Activated naive CD8-positive, alpha-beta T cell treated with anti-CD3 and anti-CD28 coated beads, Interleukin-2, amount 50 U/mL, for 24 hours (primary cell): ENCODE results near the gene ENO2.
"Not testable (repeated sequence)": the region's sequence is repeated elsewhere in the genome, so short reads cannot be mapped to it uniquely, and the experiment has no call there.

Experiments
- ATAC-seq: fragments of 150-1000 bp; cut with Tn5 transposase; one replicate; pipeline ENCODE4 v1.10.0; 2021
- DNase-seq: peaks from one replicate; pipeline ENCODE4 v3.0.0; 2021
- H3K27ac Mint-ChIP-seq: one replicate; pipeline ENCODE4 v1.8.0; 2021; ENCODE audit warnings: mild to moderate bottlenecking, mixed read lengths
- H3K27me3 Mint-ChIP-seq: one replicate; pipeline ENCODE4 v1.8.0; 2021; ENCODE audit warnings: mixed read lengths
- H3K36me3 Mint-ChIP-seq: one replicate; pipeline ENCODE4 v1.8.0; 2021; ENCODE audit warnings: low read depth, mixed read lengths
- H3K4me1 Mint-ChIP-seq: one replicate; pipeline ENCODE4 v1.8.0; 2021; ENCODE audit warnings: mixed read lengths
- H3K4me3 Mint-ChIP-seq: one replicate; pipeline ENCODE4 v1.8.0; 2021; ENCODE audit warnings: mild to moderate bottlenecking, moderate library complexity, mixed read lengths
- H3K9me3 Mint-ChIP-seq: one replicate; pipeline ENCODE4 v1.8.0; 2021; ENCODE audit warnings: mixed read lengths

ENO2 gene

DNA sequence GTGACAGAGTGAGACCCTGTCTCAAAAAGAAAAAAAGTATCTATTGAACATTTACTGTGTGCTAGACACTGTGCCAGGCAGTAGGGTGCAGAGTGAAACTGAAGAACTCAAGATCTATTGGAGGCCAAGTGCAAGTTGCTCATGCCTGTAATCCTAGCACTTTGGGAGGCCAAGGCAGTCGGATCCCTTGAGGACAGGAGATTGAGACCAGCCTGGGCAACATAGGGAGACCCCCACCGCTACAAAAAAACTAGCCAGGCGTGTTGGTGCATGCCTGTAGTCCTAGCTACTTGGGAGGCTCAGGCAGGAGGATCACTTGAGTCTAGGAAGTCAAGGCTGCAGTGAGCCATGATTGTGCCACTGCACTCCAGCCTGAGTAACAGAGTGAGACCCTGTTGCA is 21.7 kb upstream of the ENO2 start:
- H3K9me3 Mint-ChIP-seq, ATAC-seq, DNase-seq, H3K27me3 Mint-ChIP-seq, H3K36me3 Mint-ChIP-seq, H3K27ac Mint-ChIP-seq: not testable (repeated sequence)
- Mint-ChIP-seq H3K4me3 (peak overlapping the region; percentile 82), H3K4me1 (peaks cover 19% of the 10 kb centered on the region)

DNA sequence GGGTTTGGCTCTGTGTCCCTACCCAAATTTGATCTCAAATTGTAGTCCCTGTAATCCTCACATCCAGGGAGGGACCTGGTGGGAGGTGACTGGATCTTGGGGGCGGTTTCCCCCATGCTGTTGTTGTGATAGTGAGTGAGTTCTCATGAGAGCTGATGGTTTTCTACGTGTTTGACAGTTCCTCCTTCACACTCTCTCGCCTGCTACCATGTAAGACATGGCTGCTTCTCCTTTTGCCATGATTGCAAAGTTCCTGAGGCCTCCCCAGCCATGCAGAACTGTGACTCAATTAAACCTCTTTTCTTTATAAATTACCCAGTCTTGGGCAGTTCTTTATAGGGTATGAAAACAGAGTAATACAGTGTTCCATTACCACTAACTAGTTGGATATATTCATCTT is 20.1 kb upstream of the ENO2 start:
- Mint-ChIP-seq H3K9me3 (no peaks in the 10 kb centered on the region), H3K36me3 (no peaks in the 10 kb centered on the region), H3K4me1 (peaks cover 19% of the 10 kb centered on the region), H3K27me3 (no peaks in the 10 kb centered on the region), H3K27ac (no peak overlapping the region), H3K4me3 (no peak overlapping the region)
- DNase-seq: no peak
- ATAC-seq: no peak

- H3K4me3 Mint-ChIP-seq: no peak overlapping the region
- H3K4me1 Mint-ChIP-seq: peaks cover 12% of the 10 kb centered on the region
- no peaks in the 10 kb centered on the region for H3K9me3 Mint-ChIP-seq
- DNase-seq (no peak), ATAC-seq (no peak)
- H3K27ac Mint-ChIP-seq: no peak overlapping the region
- no peaks in the 10 kb centered on the region for H3K27me3 Mint-ChIP-seq
- H3K36me3 Mint-ChIP-seq: no peaks in the 10 kb centered on the region
Measured at GRCh38 chr12:6896846-6897435, 17.4 kb upstream of the ENO2 start.

DNA sequence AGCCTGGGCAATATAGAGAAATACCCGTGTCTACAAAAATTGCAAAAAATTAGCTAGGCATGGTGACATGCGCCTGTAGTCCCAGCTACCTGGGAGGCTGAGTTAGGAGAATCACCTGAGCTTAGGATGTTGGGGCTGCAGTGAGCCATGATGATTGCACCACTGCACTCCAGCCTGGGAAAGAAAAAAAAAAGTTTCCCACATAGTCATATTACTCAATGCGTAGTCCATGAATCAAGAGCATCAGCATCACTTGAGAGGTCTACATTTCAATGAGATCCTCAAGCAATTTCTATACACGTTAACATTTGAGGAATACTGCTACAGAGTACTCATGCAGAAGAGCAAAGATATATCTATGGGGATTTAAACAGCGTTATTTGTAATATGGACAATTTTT is 15.0 kb upstream of the ENO2 start:
- Mint-ChIP-seq H3K27ac (no peak overlapping the region), H3K36me3 (no peaks in the 10 kb centered on the region), H3K9me3 (no peaks in the 10 kb centered on the region), H3K27me3 (no peaks in the 10 kb centered on the region), H3K4me1 (peaks cover 12% of the 10 kb centered on the region), H3K4me3 (no peak overlapping the region)
- ATAC-seq (no peak), DNase-seq (no peak)

DNA sequence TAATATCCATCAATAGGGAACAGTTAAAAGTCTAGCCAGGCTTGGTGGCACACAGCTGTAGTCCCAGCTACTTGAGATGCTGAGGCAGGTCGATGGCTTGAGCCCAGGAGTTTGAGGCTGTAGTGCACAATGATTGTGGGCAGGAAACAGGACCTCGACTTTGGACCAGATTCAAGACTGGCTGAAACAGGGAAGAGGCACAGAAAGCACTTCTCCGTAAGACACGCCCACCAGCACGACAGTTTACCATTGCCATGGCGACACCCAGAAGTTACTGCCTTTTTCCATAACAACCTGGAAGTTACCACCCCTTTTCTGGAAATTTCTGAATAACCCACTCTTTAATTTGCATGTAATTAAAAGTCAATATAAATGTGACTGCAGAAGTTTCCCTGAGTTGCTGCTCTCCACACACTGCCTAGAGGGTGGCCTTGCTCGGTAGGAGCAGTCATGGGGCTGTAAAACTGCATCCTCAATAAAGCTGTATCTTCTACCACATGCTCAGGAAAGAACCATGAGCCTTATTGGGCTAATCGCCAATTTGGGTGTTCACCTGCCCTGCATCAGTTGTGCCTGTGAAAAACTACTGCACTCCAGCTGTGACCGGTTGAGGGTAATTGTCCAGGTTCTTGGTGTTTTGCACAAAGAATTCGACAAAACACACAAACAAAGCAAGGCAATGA is 14.4 kb upstream of the ENO2 start:
- Mint-ChIP-seq H3K27me3 (no peaks in the 10 kb centered on the region), H3K36me3 (no peaks in the 10 kb centered on the region), H3K9me3 (no peaks in the 10 kb centered on the region), H3K4me3 (no peak overlapping the region), H3K4me1 (peaks cover 12% of the 10 kb centered on the region), H3K27ac (no peak overlapping the region)
- DNase-seq (peak; percentile 33), ATAC-seq (no peak)

- peaks cover 12% of the 10 kb centered on the region for H3K4me1 Mint-ChIP-seq
- no peak overlapping the region for H3K4me3 Mint-ChIP-seq
- H3K9me3 Mint-ChIP-seq: no peaks in the 10 kb centered on the region
- no peaks in the 10 kb centered on the region for H3K36me3 Mint-ChIP-seq
- DNase-seq: no peak
- H3K27ac Mint-ChIP-seq: no peak overlapping the region
- no peaks in the 10 kb centered on the region for H3K27me3 Mint-ChIP-seq
- no peak for ATAC-seq
Measured at GRCh38 chr12:6902448-6902847, 11.9 kb upstream of the ENO2 start.

- Mint-ChIP-seq H3K36me3 (no peaks in the 10 kb centered on the region), H3K9me3 (no peaks in the 10 kb centered on the region), H3K27me3 (no peaks in the 10 kb centered on the region), H3K4me3 (no peak overlapping the region), H3K27ac (no peak overlapping the region), H3K4me1 (peaks cover 12% of the 10 kb centered on the region)
- DNase-seq: no peak
- ATAC-seq: no peak
Measured at GRCh38 chr12:6903722-6904121, 10.7 kb upstream of the ENO2 start.

DNA sequence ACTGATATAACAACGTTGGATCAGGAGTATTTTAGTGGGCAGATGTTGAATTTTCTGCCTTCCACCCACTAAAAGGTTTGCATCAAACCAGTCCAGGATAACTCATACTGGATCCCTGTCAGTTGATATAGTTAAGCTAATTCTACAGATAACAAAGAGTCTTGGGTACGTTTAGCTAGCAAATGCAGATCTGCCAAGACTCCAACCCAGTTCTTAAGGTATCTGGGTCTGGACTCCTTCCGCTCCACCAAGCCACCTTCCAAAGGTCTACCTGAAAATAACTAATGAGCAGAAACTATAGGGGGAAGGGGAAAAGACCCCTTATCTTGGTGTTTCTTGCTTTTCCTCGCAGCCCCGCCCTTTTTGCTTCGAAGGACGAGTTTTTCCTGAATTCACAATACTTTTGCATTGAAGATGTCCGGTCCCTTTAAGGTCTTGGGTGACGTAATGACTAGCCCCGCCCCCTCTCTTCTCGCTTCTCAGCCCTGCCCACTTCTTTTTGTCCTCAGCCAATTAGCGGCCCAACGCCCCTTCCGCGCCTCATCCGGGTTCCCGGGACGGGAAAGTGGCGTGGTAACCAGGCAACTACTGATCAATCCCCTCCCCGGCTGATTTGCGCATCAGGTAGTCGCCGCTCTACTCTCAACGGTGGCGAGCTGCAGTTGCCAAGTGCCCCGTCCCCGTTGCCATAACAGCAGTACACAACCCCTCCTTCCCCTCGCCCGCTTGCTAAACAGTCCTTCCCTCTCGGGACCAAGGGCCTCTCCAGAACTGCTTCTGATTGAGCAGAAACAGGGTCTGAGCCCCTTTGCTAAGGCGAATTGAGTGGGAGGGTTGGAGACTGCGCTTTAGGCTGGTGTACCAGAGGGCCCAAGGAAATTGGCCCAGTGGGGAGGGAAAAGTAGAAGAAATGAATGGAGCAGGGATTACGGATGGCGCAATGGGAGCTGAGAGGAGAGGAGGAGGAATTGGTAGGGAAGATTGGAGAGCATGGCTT is 9.8 kb upstream of the ENO2 start, which contains the start of gene LRRC23:
Gene LRRC23 (plus strand): TSS at position 543 of the 997 bp plus-strand sequence. CDS start 812 bp downstream, outside the sequence.
- H3K36me3 Mint-ChIP-seq: no peaks in the 10 kb centered on the region

DNA sequence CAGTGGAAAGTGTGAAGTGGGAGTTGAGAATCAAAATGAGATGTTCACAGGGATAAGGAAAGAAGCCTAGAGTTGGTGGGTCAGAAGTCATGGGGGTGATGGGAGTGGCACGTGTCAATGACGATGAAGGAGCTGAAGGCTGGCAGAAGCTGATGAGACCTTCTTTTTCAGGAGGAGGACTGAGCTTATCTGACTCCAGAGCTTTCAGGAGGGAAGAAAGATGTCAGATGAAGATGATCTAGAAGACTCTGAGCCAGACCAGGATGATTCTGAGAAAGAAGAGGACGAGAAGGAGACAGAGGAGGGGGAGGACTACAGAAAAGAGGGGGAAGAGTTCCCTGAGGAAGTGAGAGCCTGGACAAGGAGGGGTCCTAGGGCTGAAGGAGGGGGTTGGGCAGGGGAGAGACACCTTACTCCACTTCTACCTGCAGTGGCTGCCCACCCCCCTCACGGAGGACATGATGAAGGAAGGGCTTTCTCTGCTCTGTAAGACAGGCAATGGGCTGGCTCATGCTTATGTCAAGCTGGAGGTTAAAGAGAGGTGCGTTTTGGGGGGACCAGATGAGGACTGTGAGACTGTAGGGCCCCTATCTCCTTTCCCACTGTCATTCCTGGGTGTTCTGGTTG is 8.9 kb upstream of the ENO2 start:
- Mint-ChIP-seq H3K27me3 (no peaks in the 10 kb centered on the region), H3K4me1 (peaks cover 2% of the 10 kb centered on the region), H3K4me3 (no peak overlapping the region), H3K27ac (no peak overlapping the region), H3K9me3 (no peaks in the 10 kb centered on the region), H3K36me3 (no peaks in the 10 kb centered on the region)
- DNase-seq (no peak), ATAC-seq (no peak)

More for the DNA sequence above, 9.8 kb upstream of the ENO2 start, which contains the start of gene LRRC23:
- DNase-seq (peak; percentile 98), ATAC-seq (peak; percentile 97)
- Mint-ChIP-seq H3K27me3 (no peaks in the 10 kb centered on the region), H3K4me1 (peaks cover 10% of the 10 kb centered on the region), H3K4me3 (no peak within 1 kb of the TSS), H3K27ac (no peak within 1 kb of the TSS), H3K9me3 (no peaks in the 10 kb centered on the region)

DNA sequence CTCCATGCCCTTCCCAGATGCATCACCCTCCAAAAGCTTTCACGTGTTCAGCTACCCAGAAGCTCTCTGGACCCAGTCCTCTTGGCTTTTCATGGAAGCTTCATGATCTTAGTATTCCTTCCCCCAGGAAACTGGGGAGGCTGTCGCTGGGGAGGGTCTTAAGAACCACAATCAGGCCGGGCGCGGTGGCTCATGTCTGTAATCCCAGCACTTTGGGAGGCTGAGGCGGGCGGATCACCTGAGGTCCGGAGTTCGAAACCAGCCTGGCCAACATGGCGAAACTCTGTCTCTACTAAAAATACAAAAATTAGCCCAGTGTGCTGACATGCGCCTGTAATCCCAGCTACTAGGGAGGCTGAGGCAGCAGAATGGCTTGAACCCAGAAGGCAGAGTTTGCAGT is 6.2 kb upstream of the ENO2 start:
- not testable (repeated sequence) for ATAC-seq, H3K9me3 Mint-ChIP-seq, H3K27ac Mint-ChIP-seq, DNase-seq, H3K36me3 Mint-ChIP-seq, H3K27me3 Mint-ChIP-seq, H3K4me1 Mint-ChIP-seq, H3K4me3 Mint-ChIP-seq

GRCh38 chr12:6909421-6910145 is 4.8 kb upstream of the ENO2 start:
- ATAC-seq: no peak
- H3K4me1 Mint-ChIP-seq: peaks cover 9% of the 10 kb centered on the region
- no peaks in the 10 kb centered on the region for H3K36me3 Mint-ChIP-seq
- no peak overlapping the region for H3K27ac Mint-ChIP-seq
- peaks cover 2% of the 10 kb centered on the region for H3K27me3 Mint-ChIP-seq
- H3K4me3 Mint-ChIP-seq: no peak overlapping the region
- DNase-seq: no peak
- no peaks in the 10 kb centered on the region for H3K9me3 Mint-ChIP-seq

- H3K9me3 Mint-ChIP-seq: no peaks in the 10 kb centered on the region
- H3K4me3 Mint-ChIP-seq: no peak overlapping the region
Measured at GRCh38 chr12:6912164-6912935, 2.0 kb upstream of the ENO2 start.

More at GRCh38 chr12:6912164-6912935, 2.0 kb upstream of the ENO2 start:
- Mint-ChIP-seq H3K27me3 (peaks cover 2% of the 10 kb centered on the region), H3K27ac (no peak overlapping the region), H3K4me1 (peaks cover 26% of the 10 kb centered on the region), H3K36me3 (peaks cover 2% of the 10 kb centered on the region)
- no peak for DNase-seq
- no peak for ATAC-seq
